GM19240 (cell line): ENCODE measurements around the gene ZNF789.

Source experiments
- DNase-seq: peaks from one replicate; pipeline ENCODE4 v3.0.0; 2011; ENCODE audit warnings: low spot score; ENCODE audit not compliant: insufficient read length

Gene ZNF789

DNA sequence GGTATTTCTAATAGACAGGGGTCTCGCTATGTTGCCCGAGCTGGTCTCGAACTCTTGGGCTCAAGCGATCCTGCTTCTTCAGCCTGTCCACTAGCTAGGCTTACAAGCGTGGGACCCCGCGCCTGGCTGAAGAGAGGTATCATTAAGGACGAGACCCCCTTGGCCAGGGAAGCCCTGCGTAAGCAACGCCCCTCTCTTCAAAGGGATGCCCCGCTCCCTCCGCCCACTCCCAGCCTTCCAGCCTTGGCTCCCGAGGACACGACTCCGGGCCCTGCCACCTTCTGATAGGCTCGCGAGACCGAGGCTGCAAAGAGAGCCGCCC is 31.6 kb downstream of the ZNF789 start:
- no peak for DNase-seq

DNA sequence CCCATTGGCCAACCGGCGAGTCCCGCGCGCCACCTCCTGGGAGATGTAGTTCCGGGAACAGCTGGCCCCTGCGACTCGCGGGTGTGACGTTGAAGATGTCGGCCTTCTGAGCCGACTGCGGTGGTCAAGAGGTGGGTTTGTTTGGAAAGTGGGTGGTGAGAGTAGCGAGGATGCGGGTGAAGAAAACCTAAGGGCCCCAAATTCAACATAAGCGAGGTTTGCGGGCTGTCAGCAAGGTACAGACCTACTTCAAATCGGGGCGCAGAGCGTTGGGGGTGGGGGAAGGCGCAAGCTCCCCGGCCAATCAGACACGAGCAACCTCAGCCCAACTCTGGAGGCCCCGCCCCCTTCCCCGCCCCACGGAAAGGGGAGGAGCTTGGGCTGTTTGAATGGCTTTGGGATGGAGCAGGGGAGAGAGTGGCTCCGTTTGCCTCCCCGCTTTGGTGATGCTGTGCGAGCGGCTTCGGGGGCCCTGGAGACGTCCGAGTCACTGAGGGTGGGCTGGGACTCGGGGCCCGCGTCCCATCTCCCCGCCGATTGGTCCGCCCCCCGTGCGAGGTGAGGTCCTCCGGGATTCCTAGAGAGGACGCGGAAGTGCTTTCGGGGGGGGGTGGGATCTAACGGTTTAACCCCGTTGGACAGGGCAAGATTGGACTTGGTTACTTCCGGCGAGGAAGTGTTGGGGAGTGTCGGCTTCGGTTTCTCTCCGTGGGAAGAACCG is 32.1 kb downstream of the ZNF789 start, which contains the start of gene ZKSCAN5:
TSS of gene ZKSCAN5 (plus strand) at position 60 of the 721 bp plus-strand sequence. CDS start 1,383 bp downstream, outside the sequence.
- peak; percentile 89 for DNase-seq

DNA sequence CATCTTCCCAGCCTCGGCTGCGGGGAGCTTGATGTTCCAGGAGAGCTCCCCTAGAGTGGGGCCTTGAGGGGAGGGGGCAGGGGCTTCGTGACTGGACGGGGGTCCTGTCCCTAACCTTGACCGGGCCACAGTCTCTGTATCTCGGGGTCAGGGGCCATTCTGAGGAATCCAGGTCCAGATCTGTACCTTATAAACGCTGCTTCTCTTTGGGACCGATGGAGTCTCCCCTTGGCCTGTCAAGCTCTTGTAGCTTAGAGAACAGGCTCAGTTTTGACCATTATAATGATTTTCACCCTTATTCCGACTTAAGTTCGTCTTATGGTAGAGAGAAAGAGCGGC is 32.6 kb downstream of the ZNF789 start:
- DNase-seq = no peak

DNA sequence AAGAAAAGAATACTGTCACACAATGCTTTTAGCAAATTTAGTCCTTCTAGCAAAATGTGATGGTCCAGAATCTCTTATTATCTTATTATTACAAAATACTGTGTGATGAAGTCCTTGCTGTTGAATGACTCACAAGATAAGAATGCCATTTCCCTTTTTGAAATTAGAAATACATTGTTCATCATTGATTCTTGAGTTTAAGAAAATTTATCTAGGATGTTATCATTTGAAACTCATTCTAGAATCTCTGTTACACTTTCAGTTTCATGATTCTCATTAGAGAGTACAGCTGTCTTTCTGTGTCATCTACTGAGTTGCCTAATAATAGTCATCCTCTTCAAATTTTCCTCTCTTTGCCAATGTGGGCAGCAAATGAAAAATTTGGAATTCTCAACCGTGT is 41.4 kb downstream of the ZNF789 start:
- DNase-seq = no peak

DNA sequence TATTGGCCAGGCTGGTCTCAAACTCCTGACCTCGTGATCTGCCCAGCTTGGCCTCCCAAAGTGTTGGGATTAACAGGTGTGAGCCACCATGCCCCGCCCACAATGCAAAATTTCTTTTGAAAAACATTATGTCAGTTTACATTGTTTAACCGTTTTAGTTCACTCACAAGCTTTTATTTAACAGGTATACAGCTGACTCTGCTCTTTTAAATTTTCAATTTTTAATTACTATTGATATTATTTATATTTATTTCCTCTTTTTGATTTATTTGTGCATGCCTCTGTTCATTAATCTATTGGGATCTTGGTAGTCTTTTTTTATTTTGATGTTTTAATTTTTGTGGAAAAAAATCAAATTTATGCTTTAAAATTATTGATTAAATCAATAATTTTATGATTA is 48.7 kb downstream of the ZNF789 start:
- DNase-seq = no peak

DNA sequence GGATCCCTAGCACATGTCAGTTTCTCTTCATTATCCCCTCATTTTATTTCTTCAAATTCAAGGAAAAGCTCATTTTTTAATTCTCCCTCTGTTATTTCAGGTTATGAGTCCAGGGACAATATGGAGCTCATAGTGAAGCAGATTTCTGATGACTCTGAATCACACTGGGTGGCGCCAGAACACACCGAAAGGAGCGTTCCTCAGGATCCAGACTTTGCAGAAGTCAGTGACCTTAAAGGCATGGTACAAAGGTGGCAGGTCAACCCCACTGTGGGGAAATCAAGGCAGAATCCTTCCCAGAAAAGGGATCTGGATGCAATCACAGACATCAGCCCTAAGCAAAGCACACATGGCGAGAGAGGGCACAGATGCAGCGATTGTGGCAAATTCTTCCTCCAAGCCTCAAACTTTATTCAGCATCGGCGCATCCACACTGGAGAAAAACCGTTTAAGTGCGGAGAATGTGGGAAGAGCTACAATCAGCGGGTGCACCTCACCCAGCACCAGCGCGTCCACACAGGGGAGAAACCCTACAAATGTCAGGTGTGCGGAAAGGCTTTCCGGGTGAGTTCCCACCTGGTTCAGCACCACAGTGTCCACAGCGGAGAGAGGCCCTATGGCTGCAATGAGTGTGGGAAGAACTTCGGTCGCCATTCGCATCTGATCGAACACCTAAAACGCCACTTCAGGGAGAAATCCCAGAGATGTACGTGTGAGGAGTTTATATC is 53.2 kb downstream of the ZNF789 start:
- DNase-seq = no peak

DNA sequence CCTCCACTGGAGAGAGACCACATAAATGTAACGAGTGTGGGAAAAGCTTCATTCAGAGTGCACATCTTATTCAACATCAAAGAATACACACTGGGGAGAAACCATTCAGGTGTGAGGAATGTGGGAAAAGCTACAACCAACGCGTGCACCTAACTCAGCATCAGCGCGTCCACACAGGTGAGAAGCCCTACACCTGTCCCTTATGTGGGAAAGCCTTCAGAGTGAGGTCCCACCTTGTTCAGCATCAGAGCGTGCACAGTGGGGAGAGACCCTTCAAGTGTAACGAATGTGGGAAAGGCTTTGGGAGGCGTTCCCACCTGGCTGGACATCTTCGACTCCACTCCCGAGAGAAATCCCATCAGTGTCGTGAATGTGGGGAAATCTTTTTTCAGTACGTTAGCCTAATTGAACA is 58.7 kb downstream of the ZNF789 start:
- DNase-seq = no peak

DNA sequence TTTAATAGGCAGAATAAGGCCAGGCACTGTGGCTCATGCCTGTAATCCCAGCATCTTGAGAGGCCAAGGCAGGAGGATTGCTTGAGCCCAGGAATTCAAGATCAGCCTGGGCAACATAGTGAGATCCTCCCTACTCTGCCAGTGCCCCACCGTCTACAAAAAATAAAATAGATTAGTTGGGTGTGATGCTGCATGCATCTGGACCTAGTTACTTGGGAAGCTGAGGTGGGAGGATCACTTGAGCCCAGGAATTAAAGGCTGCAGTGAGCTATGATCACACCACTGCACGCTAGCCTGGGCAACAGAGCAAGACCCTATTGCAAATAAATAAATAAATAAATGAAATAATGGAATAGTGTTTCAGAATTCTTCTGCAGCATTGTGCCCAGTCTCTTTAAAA is 63.0 kb downstream of the ZNF789 start:
- no peak for DNase-seq
